HepG2 (cell line): ENCODE results near the gene TBC1D16. TPM values are rescaled to one million over a fixed set of nuclear protein-coding genes. Genes with fewer than 3 reads are reported as not detected.

Experiments
- ATF7-NPFF ChIP-seq: sonication (generic); formaldehyde crosslinking; IDR thresholded peaks from 2 replicates; pipeline ENCODE4 v1.8.1; 2023; ENCODE audit warnings: mild to moderate bottlenecking, low read depth, missing genetic modification reagents, moderate library complexity
- BATF2 ChIP-seq: sonication (generic); formaldehyde crosslinking; IDR thresholded peaks from 2 replicates; pipeline ENCODE4 v1.8.0; 2022; ENCODE audit warnings: mild to moderate bottlenecking, missing genetic modification reagents, moderate library complexity
- CEBPG ChIP-seq: IDR thresholded peaks from 2 replicates; pipeline ENCODE4 v1.6.1; 2016
- CENPT ChIP-seq: sonication (generic); formaldehyde crosslinking; IDR thresholded peaks from 2 replicates; pipeline ENCODE4 v1.8.0; 2022; ENCODE audit warnings: low read depth, mild to moderate bottlenecking, moderate library complexity, missing genetic modification reagents
- PHF21A ChIP-seq: sonication (generic); formaldehyde crosslinking; IDR thresholded peaks from 2 replicates; pipeline ENCODE4 v1.5.0; 2020; ENCODE audit warnings: mild to moderate bottlenecking, missing genetic modification reagents
- SIN3B ChIP-seq: fragments of 150-350 bp; IDR thresholded peaks from 2 replicates; pipeline ENCODE4 v1.6.1; 2014; ENCODE audit warnings: low read length
- ZNF136 ChIP-seq: sonication (generic); formaldehyde crosslinking; IDR thresholded peaks from 2 replicates; pipeline ENCODE4 v1.8.1; 2022; ENCODE audit warnings: low read depth, mild to moderate bottlenecking, moderate library complexity, missing genetic modification reagents
- ZNF34 ChIP-seq: sonication (generic); formaldehyde crosslinking; IDR thresholded peaks from 2 replicates; pipeline ENCODE4 v1.4.0; 2020; ENCODE audit warnings: mild to moderate bottlenecking, missing genetic modification reagents, borderline replicate concordance
- ZNF501 ChIP-seq: sonication (generic); formaldehyde crosslinking; IDR thresholded peaks from 2 replicates; pipeline ENCODE4 v1.5.1; 2020; ENCODE audit warnings: mild to moderate bottlenecking, moderate library complexity, missing genetic modification reagents
- ZNF550 ChIP-seq: sonication (generic); formaldehyde crosslinking; IDR thresholded peaks from 2 replicates; pipeline ENCODE4 v1.4.0; 2020; ENCODE audit warnings: mild to moderate bottlenecking, missing genetic modification reagents, borderline replicate concordance
- ZNF580 ChIP-seq: IDR thresholded peaks from 2 replicates; pipeline ENCODE4 v1.6.1; 2016; ENCODE audit warnings: low read depth, borderline replicate concordance
- ZNF609 ChIP-seq: sonication (generic); formaldehyde crosslinking; IDR thresholded peaks from 2 replicates; pipeline ENCODE4 v1.4.0; 2020; ENCODE audit warnings: mild to moderate bottlenecking, missing genetic modification reagents, borderline replicate concordance
- ZNF704 ChIP-seq: sonication (generic); formaldehyde crosslinking; IDR thresholded peaks from 2 replicates; pipeline ENCODE4 v1.8.1; 2023; ENCODE audit warnings: mild to moderate bottlenecking, inconsistent platforms, moderate library complexity, missing genetic modification reagents, borderline replicate concordance
- ZNF800 ChIP-seq: sonication (generic); formaldehyde crosslinking; IDR thresholded peaks from 2 replicates; pipeline ENCODE4 v1.4.0; 2020; ENCODE audit warnings: missing genetic modification reagents
- ZNF83 ChIP-seq: sonication (generic); formaldehyde crosslinking; IDR thresholded peaks from 2 replicates; pipeline ENCODE4 v1.4.0; 2020; ENCODE audit warnings: missing genetic modification reagents, mild to moderate bottlenecking, borderline replicate concordance
- polyA plus RNA-seq, 8 experiments: library from polyadenylated mRNA; depleted of rRNA in 3 of 8; stranded (reverse) in 7 of 8; unstranded in 1 of 8; fragments of >200 nt; fragmentation: Illumina TruSeq in 4 of 8; extraction: Trizol in 4 of 8; gene quantifications; 2 replicates each; pipeline versions ENCODE4 v1.2.1 to v1.2.3, GENCODE V29; 2011 to 2016; ENCODE audit warnings: low read depth in 4 of 8, missing spikeins in 1 of 8, mixed read lengths in 1 of 8; ENCODE audit not compliant: insufficient read depth in 1 of 8
- total RNA-seq, 5 experiments: library from RNA; depleted of rRNA; stranded (reverse); fragments of >200 nt; fragmentation: Illumina TruSeq; extraction: Trizol; gene quantifications; 2 replicates each; pipeline ENCODE4 v1.2.3, GENCODE V29; 2016; ENCODE audit warnings: low read depth in 1 of 5
- TF ChIP-seq, protein P1 (sequence below): sonication (generic); formaldehyde crosslinking; IDR thresholded peaks from 2 replicates; pipeline ENCODE4 v1.4.0; 2020; ENCODE audit warnings: mild to moderate bottlenecking, missing genetic modification reagents
- TF ChIP-seq, protein P2 (sequence below): IDR thresholded peaks from 2 replicates; pipeline ENCODE4 v1.6.1; 2018; ENCODE audit warnings: missing genetic modification reagents, mild to moderate bottlenecking, missing compliant biosample characterization

Gene TBC1D16
- total and polyA plus RNA-seq, 2 of the 13 experiments (the other 11 are each of a cell fraction or from before 2014, with no cell fraction given), result 14.9 to 24.9 TPM

DNA sequence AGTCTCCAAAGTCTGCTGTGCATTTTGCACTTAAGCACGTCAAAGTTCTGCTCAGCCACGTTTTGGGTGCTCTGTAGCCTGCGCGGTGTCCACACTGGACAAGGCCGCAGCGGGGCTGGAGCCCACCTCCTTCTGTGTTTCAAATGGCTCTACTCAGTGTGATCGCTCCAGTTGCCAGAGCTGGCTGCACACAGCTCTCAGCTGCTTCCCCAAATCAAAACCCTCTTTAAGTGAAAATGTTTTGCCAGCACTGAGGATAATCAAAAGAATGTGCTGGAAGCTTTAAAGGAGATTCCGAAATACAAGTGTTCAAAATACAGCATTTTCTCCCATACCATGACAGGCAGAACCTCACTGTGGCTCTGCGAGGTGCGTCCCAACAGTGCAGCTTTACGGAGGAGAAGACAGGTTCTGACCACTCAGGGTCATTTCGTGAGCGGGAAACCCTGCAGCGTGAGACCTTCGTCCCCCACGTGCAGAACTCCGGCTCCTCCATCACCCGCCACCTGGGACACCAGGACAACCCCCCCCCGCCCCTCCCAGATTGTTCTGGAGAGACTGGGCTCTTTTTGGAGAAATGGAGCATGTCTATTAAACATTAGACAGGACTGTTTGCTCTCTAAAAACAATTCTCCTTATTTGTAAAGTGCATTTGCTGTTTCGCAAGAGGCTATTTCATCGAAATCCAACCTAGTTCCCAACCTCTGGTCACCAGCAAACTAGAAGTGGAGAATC lies 16.6 kb downstream of the TBC1D16 start (continued):
- TF ChIP-seq CENPT (no peak), ZNF609 (peak; percentile 46; the same call in 1 of the 2 replicates), ZNF704 (CRISPR knock-in tag) (peak; percentile 42; the same call in 1 of the 2 replicates), PHF21A (CRISPR knock-in tag) (peak; percentile 76), CEBPG (CRISPR knock-in tag) (peak; percentile 94), ZNF580 (CRISPR knock-in tag) (peak; percentile 68; the same call in 1 of the 2 replicates), ZNF550 (CRISPR knock-in tag) (no peak), ZNF83 (0 out of 2 replicates have a peak, but pooled peaks have one; percentile 30), SIN3B (no peak), ATF7-NPFF (CRISPR knock-in tag) (no peak), ZNF501 (peak; percentile 58), BATF2 (CRISPR knock-in tag) (peak; percentile 63; the same call in 1 of the 2 replicates), ZNF34 (CRISPR knock-in tag) (no peak), ZNF800 (CRISPR knock-in tag) (no peak), ZNF136 (no peak)
- TF ChIP-seq, protein P1, sequence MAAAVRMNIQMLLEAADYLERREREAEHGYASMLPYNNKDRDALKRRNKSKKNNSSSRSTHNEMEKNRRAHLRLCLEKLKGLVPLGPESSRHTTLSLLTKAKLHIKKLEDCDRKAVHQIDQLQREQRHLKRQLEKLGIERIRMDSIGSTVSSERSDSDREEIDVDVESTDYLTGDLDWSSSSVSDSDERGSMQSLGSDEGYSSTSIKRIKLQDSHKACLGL (CRISPR knock-in tag), result peak; percentile 37; the same call in 1 of the 2 replicates
- TF ChIP-seq, protein P2, sequence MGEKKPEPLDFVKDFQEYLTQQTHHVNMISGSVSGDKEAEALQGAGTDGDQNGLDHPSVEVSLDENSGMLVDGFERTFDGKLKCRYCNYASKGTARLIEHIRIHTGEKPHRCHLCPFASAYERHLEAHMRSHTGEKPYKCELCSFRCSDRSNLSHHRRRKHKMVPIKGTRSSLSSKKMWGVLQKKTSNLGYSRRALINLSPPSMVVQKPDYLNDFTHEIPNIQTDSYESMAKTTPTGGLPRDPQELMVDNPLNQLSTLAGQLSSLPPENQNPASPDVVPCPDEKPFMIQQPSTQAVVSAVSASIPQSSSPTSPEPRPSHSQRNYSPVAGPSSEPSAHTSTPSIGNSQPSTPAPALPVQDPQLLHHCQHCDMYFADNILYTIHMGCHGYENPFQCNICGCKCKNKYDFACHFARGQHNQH, result peak; percentile 57; the same call in 1 of the 2 replicates
